ENCODE measurements around the gene AHDC1. TPM values are rescaled to one million over a fixed set of nuclear protein-coding genes. Genes with fewer than 3 reads are reported as not detected.

The AHDC1 gene
- total and polyA plus RNA-seq, 9 donors: 11.2 to 159 (median 82.1) TPM

GRCh38 chr1:27577504-27578188, 26.3 kb downstream of the AHDC1 start:
- Histone ChIP-seq H3K4me3 (no peak overlapping the region), H3K27ac (peak overlapping the region; percentile 67 to 89), H3K27me3 (no peaks in the 10 kb centered on the region), H3K9me3 (no peaks in the 10 kb centered on the region), H3K4me1 (ENCODE audit: insufficient read depth) (peaks cover 45% of the 10 kb centered on the region), H3K36me3 (no peaks in the 10 kb centered on the region)
- peak in 1 of 5 donors; percentile 44 for DNase-seq
- TF ChIP-seq CTCF (IDR thresholded peaks at IDR 0.05) (no peak), POLR2A (IDR thresholded peaks at IDR 0.05) (no peak), EP300 (IDR thresholded peaks at IDR 0.05) (no peak)
- WGBS, 3 donors: 54 to 60% (median 58%) methylated on average over 4 of the region's 4 CpGs
- intact Hi-C loops (cut with DNase I): loop anchor here in 1 of 4 donors (10.0 kb wide), 1 partner anchor 53 kb away; no protein-coding TSS in a partner anchor

GRCh38 chr1:27576806-27577227, 27.1 kb downstream of the AHDC1 start:
- H3K9me3 ChIP-seq: no peaks in the 10 kb centered on the region
- no peaks in the 10 kb centered on the region for H3K36me3 ChIP-seq
- peak overlapping the region; percentile 67 to 89 for H3K27ac ChIP-seq
- TF ChIP-seq POLR2A (IDR thresholded peaks at IDR 0.05) (no peak), EP300 (IDR thresholded peaks at IDR 0.05) (no peak), CTCF (IDR thresholded peaks at IDR 0.05) (no peak)
- 66 to 72% (median 68%) methylated on average over 7 of the region's 7 CpGs for WGBS, 3 donors
- DNase-seq: peak in 2 of 5 donors; percentile 42 to 54
- intact Hi-C loops (cut with DNase I): loop anchor here in 1 of 4 donors (10.0 kb wide), 1 partner anchor 52 kb away; no protein-coding TSS in a partner anchor
- peaks cover 51% of the 10 kb centered on the region for H3K4me1 ChIP-seq (ENCODE audit: insufficient read depth)
- H3K27me3 ChIP-seq: no peaks in the 10 kb centered on the region
- no peak overlapping the region for H3K4me3 ChIP-seq

DNA sequence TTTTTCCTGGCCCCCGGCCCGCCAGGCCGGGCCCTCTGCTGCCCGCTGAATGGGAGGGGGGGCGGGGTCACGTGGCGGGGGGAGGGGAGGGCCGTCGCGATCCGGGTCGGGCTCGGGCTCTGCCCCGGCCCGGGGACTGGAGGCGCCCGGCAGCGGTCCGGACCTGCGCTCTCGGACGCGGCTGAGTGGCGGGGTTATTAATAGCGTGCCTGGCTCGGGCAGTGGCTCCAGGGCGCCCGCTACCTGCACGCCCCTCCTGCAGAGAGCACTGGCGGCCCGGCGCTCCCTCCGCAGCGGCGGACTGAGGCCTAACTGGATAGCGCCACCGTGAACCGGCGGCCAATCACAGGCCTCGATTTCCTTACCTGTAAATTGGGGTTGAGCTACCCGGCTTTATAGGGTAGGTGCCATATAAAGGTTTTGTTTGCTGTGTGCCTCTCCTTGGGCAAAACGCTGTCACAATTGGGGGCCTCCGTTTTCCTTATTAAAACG, 28.1 kb downstream of the AHDC1 start:
- H3K27ac ChIP-seq: peak overlapping the region; percentile 63 to 89
- peak overlapping the region; percentile 51 for H3K4me3 ChIP-seq
- 5 to 7% (median 6%) methylated on average over 24 to 44 of the region's 44 CpGs for WGBS, 3 donors
- TF ChIP-seq EP300 (IDR thresholded peaks at IDR 0.05) (no peak), CTCF (IDR thresholded peaks at IDR 0.05) (no peak), POLR2A (IDR thresholded peaks at IDR 0.05) (no peak)
- DNase-seq: peak; percentile 72 to 83 (median 80)
- peaks cover 49% of the 10 kb centered on the region for H3K4me1 ChIP-seq (ENCODE audit: insufficient read depth)
- H3K27me3 ChIP-seq: no peaks in the 10 kb centered on the region
- H3K36me3 ChIP-seq: no peaks in the 10 kb centered on the region
- no peaks in the 10 kb centered on the region for H3K9me3 ChIP-seq
- intact Hi-C loops (cut with DNase I): loop anchor here in 1 of 4 donors (10.0 kb wide), 1 partner anchor 51 kb away; no protein-coding TSS in a partner anchor

DNA sequence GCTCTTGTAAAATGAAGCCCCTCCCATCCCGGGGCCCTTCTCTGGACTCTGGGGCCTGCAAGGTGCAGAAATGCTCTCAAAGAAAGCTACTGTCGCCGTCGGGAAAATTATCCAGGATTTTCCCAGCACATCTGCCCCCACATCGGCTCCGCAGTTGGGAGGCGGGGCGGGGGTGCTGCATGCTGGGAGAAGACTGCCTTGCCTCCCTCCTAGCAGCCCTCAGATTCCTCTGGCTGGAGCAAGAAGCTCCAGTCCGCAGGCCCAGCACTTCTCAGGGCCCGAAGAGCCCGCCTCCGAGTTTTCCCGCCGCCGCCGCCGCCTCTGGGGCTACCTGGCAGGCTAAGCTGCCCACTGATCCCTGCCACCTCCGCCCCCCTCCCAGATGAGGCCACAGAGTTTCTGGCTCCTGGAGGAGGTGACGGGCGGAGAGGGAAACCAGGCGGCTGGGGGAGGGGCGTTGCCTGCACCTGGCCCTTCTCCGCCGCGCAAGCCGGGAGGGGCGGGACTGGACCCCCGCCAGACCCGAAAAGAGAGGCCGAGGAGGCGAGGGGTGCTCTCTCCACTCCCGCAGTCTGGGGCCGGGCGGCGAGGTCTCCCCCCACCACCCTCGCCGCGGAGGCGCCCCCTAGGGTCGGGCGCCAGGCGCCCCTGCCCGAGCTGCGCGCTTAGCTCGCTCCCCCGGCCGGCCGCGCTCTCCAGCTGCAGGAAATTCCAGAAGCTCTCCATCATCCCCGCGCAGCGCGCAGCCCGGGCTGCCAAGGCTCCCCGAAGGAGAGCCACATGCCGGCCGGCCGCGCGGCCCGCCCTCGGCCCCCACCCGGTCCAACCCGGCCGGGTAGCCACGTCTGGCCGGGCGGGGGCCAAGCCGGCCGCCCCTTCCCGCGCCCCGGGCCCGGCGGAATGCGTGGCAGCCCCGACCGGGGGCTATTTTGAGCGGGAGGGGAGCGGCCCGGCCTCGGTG, 28.8 kb downstream of the AHDC1 start:
- peak overlapping the region; percentile 51 for H3K4me3 ChIP-seq
- H3K4me1 ChIP-seq (ENCODE audit: insufficient read depth): peaks cover 52% of the 10 kb centered on the region
- intact Hi-C loops (cut with DNase I): loop anchor here in 1 of 4 donors (10.0 kb wide), 1 partner anchor 50 kb away; no protein-coding TSS in a partner anchor
- H3K27me3 ChIP-seq: no peaks in the 10 kb centered on the region
- DNase-seq: peak; percentile 83 to 90 (median 87)
- WGBS, 3 donors: 1 to 2% (median 1%) methylated on average over 67 to 83 of the region's 83 CpGs
- TF ChIP-seq CTCF (IDR thresholded peaks at IDR 0.05) (peak in 1 of 3 donors; percentile 42), POLR2A (IDR thresholded peaks at IDR 0.05) (peak; percentile 36), EP300 (IDR thresholded peaks at IDR 0.05) (no peak)
- no peaks in the 10 kb centered on the region for H3K36me3 ChIP-seq
- no peaks in the 10 kb centered on the region for H3K9me3 ChIP-seq
- H3K27ac ChIP-seq: peak overlapping the region; percentile 63 to 89

Data from ovary (tissue), 9 donors.